Measurements from ENCODE around the gene NEO1.
"Not testable (repeated sequence)": the region's sequence is repeated elsewhere in the genome, so short reads cannot be mapped to it uniquely, and the experiment has no call there.

Gene NEO1

GRCh38 chr15:73141216-73141900 lies 89.1 kb downstream of the NEO1 start:
- no peak for DNase-seq (ENCODE audit: low spot score)

- no peak for DNase-seq (ENCODE audit: low spot score)
Observed at GRCh38 chr15:73142802-73143762, 90.8 kb downstream of the NEO1 start.

- DNase-seq (ENCODE audit: low spot score) = no peak
Observed at GRCh38 chr15:73143763-73144155, 91.5 kb downstream of the NEO1 start.

DNA sequence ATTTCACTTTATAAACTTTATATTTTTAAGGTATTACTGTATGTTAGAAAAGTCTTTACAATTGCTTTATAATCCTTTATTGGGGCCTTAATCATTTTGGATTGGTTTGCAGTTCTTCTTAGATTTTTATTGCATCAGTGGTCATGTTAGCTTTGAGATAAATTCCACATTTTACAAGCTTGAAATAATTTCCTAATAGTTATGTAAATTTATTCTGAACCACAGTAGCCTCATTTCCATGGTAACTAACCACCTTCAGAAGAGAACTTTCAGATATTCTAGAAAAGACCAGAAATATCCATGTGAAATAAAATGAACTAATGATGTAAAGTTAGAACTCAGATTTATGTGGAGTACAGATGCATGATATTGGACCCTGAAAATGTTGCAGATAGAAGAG lies 94.2 kb downstream of the NEO1 start:
- DNase-seq (ENCODE audit: low spot score) = no peak

- DNase-seq (ENCODE audit: low spot score) = no peak
Observed at GRCh38 chr15:73150831-73151230, 98.6 kb downstream of the NEO1 start.

DNA sequence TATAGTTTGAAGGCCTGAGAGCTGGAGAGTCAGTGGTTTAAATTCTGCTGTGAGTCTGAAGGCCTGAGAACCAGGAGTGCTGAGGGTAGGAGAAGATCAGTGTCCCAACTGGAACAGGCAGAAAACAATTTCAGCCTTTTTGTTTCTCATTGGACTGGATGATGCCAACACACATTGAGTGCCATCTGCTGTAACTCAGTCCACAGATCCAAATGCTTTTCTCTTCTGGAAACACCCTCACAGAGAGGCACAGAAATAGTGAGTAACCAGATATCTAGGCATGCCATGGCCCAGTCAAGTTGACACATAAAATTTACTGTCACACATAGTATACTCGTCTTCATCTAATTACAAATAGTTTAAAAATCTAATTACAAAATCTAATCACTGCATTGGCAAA lies 100.8 kb downstream of the NEO1 start:
- no peak for DNase-seq (ENCODE audit: low spot score)

DNA sequence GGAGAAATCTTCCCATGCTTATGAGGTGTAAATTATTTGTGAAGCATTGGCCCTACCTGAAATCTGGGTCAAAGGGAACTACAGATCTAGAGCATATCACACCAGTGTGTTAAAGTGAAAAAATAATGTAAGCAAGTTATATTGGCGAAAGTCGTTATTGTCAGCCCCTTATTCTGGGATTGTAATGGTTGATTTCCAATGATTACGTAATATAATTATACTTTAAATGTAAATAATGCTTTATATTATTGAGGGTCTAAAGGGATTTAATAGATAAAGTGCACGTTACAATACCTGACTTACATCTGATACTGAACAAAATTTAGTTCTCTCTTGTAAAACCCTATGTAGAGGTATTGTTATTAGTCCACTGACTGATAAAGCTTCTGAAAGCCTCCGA lies 101.2 kb downstream of the NEO1 start:
- DNase-seq (ENCODE audit: low spot score) = no peak

DNA sequence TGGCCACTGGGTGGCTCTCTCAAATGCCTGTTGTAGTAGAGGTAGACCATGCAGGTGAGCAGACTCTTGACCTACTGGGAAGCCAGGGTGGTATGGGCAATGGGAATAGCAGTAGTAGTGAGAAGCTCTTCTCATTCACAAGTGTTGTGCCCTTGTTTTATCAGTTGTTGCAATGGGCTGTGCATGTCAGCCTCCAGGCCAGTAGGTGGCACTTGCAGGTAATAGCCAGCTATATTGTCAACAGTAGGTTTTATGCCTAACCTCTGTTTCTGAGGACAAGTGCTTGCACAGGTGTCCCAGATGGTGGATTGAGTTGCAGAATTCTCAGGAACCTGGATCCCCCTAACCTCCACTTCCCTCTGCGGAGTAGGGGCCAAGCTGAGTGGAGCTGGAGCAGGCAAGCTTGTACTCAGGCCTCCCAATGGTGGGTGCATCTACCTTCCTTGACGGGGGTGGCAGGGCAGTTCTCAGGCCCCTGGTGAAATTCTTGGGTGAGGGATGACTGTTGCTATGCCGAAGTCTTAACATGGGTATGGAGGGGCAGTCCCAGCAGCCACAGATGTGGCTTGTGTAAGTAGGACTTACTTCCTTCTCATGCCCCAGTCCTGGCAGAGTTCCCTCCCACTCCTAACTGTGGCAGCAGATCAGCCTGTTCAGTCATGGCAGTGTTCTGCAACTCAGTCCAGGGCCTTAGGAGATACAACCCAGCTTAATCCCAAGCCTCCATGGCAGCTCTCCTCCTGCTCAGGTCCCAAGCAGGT lies 104.3 kb downstream of the NEO1 start:
- DNase-seq (ENCODE audit: low spot score) = no peak

GRCh38 chr15:73161546-73161945 lies 109.3 kb downstream of the NEO1 start:
- no peak for DNase-seq (ENCODE audit: low spot score)

GRCh38 chr15:73165435-73165834 lies 113.2 kb downstream of the NEO1 start:
- DNase-seq (ENCODE audit: low spot score) = no peak

DNA sequence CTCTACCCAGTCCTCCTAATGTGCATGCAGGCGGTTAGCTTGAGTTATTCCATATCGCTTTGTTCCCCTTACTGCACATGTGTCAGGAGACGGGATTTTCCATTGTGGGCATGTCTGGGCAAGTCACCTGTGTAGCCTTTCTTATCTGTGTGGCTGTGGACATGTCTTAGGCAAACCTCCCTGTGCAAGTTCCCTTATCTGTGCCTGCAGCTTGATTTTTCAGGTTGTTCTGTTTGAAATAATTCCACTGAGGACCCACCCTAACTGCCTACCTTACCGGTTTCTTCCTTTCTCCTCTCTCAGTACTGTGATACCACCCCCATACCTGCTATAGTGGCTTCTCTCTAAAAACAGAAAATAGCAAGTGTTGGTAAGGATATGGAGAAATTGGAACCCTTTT lies 113.6 kb downstream of the NEO1 start:
- DNase-seq (ENCODE audit: low spot score) = no peak

DNA sequence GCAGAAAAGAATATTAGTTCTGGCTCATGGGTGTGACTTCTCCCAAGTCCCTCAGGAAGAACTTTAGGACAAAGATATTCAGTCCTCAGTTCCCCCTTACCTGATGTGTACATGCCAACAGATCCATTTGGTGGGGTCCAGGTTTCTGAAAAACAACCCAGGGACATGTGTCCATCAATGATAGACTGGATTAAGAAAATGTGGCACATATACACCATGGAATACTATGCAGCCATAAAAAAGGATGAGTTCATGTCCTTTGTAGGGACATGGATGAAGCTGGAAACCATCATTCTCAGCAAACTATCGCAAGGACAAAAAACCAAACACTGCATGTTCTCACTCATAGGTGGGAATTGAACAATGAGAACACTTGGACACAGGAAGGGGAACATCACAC lies 114.4 kb downstream of the NEO1 start:
- not testable (repeated sequence) for DNase-seq (ENCODE audit: low spot score)

DNA sequence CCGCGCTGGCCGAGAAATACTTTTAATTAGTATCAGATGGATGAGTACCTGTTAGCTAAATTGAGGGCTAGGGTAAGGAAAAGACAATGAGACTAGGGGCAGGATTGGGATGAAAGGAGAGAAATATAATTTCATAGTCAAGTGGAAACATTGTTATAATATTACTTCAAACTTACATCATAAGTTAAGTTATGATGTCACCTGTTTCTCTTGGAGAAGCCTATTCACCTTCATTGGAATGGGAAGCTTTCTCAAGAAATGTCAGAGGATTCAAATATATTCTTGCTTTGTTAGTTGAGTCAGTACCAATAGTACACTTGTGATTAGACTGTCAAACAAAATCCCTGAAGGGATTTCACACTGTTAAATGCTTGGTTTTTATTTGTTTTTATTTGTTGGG lies 116.2 kb downstream of the NEO1 start:
- DNase-seq (ENCODE audit: low spot score) = no peak

- no peak for DNase-seq (ENCODE audit: low spot score)
Observed at GRCh38 chr15:73171711-73172110, 119.4 kb downstream of the NEO1 start.

GRCh38 chr15:73172508-73172907 lies 120.2 kb downstream of the NEO1 start:
- no peak for DNase-seq (ENCODE audit: low spot score)

- DNase-seq (ENCODE audit: low spot score) = no peak
Observed at GRCh38 chr15:73174171-73174570, 121.9 kb downstream of the NEO1 start.

DNA sequence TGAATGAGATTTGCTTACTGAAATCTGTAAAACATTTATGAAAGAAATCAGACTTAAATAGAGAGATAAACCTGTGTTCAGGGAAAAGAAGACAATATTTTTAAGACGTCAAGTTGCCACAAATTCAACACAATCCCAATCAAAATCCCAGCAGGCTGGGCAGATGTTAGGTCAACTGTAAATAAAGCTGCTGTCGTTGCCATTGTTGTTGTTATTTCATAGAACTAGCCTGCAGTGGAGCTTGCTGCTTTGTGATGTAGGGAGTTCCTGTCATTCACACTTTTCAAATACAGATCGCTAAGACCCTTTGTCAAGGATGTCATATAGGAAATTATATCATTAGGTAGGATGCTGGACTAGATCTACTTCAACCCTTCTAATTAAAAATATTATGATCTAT lies 123.1 kb downstream of the NEO1 start:
- DNase-seq (ENCODE audit: low spot score) = no peak

- no peak for DNase-seq (ENCODE audit: low spot score)
Observed at GRCh38 chr15:73176598-73176997, 124.3 kb downstream of the NEO1 start.

- no peak for DNase-seq (ENCODE audit: low spot score)
Observed at GRCh38 chr15:73183071-73183470, 130.8 kb downstream of the NEO1 start.

- no peak for DNase-seq (ENCODE audit: low spot score)
Observed at GRCh38 chr15:73190189-73190601, 137.9 kb downstream of the NEO1 start.

DNA sequence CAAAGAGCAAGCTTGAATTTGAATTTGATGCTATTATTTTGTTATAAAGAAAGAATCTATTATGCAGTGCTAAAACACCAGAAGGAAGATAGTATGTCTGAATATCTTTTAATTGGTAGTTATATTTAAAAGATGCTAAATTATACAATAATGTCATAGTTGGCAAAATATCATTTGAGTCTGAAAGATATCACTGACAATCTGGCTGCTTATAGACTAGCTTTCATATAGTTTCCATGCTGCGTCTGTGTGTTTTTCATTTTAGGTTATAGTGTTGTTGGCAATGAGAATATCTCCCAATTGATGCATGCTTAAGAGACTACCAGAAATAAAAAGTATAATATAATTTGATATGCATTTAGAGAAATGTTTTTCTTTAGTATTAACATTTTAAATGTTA lies 142.9 kb downstream of the NEO1 start:
- no peak for DNase-seq (ENCODE audit: low spot score)

GRCh38 chr15:73196113-73196512 lies 143.8 kb downstream of the NEO1 start:
- no peak for DNase-seq (ENCODE audit: low spot score)

GRCh38 chr15:73200339-73200738 lies 148.1 kb downstream of the NEO1 start:
- no peak for DNase-seq (ENCODE audit: low spot score)

All from CD4-positive, alpha-beta T cell treated with Interleukin-6 at 100 ng/mL for 8 hours (primary cell).